ENCODE data around the gene FAF1.
A peak's percentile ranks its signal among the peaks of the same experiment; 100 is the strongest.
"Not testable (repeated sequence)": the region's sequence is repeated elsewhere in the genome, so short reads cannot be mapped to it uniquely, and the experiment has no call there.

FAF1 gene

DNA sequence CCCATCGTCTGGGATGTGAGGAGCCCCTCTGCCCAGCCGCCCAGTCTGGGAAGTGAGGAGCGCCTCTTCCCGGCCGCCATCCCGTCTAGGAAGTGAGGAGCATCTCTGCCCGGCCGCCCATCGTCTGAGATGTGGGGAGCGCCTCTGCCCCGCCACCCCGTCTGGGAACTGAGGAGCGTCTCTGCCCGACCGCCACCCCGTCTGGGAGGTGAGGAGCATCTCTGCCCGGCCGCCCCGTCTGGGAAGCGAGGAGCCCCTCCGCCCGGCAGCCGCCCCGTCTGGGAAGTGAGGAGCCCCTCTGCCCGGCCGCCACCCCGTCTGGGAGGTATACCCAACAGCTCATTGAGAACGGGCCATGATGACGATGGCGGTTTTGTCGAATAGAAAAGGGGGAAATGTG lies 7.5 kb downstream of the FAF1 start:
- not testable (repeated sequence) for FAIRE-seq

DNA sequence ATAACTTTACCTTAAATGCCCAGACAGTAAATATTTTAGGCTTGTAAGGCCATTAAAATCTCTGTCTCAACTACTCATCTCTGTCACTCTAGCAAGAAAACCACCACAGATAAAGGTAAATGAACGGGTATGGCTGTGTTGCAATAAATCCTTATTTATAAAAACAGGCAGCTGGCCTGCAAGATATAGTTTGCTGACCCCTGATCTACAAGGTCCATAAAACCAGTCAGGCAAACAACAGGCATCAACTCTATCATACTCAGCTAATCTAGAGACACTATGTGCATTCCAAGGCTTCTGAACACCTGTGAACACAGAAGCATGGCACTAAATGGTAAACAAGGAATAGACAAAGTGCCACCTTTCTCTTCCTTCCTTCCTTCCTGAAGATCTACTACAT lies 9.7 kb downstream of the FAF1 start:
- no peak for FAIRE-seq

DNA sequence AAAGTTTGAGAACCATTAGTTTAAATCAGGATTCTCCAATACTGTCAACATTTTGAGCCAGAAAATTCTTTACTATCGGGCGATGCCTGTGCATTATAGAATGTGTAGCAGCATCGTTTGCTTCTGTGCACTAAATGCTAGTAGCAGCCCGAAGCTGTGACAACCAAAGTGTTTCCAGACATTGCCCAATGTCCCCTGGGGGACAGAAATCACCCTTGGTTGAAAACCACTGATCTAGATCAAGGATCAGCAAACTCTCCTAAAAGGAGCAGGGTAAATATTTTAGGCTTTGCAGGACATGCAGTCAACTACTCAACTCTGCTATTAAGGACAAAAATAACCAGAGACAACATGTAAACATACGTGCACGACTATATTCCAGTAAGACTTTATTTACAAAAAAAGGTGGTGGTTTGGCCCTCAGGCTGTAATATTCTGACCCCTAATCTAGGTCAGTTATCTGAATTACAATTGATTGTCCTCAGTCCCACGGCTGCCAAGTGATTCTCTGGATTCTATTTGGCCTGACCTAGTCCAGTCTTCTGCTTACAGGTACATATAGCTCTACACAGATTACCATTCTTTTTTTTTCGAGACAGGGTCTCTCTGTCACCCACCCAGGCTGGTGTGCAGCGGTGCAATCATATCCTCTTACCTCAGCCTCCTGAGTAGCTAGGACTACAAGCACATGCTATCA lies 10.6 kb downstream of the FAF1 start:
- no peak for FAIRE-seq

DNA sequence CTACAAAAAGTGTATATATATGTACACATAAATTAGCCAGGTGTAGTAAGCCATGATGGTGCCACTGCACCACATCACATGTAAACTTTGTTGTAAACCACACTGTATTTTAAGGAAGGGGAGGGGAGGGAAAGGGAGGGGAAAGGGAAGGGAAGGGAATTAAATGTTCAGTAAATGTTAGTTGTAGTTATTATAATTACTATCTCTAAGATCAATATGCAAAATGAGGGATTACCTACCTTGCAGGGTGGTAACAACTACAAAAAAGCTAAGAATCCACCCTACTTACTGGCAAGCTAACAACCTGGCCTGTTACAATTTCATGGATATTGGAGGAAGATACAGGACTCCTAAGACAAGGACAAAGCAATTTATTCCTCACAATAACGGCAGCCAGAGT lies 17.7 kb downstream of the FAF1 start:
- FAIRE-seq, result no peak

DNA sequence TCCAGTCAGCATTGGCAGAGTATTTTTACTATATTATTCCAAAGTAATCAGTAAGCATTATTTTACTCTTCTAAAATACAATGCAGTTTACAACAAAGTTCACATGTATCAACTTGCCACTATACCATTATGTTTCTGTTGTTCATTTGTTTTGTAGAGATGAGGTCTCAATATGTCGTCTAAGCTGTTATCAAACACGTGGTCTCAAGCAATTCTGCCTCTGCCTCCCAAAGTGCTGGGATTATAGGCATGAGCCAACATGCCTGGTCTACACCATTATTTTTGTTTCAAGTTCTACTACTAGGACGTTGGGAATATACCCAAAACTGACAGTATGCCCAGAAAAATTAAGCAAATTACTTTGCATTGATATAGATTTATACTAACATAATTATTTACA lies 19.8 kb downstream of the FAF1 start:
- FAIRE-seq, result no peak

DNA sequence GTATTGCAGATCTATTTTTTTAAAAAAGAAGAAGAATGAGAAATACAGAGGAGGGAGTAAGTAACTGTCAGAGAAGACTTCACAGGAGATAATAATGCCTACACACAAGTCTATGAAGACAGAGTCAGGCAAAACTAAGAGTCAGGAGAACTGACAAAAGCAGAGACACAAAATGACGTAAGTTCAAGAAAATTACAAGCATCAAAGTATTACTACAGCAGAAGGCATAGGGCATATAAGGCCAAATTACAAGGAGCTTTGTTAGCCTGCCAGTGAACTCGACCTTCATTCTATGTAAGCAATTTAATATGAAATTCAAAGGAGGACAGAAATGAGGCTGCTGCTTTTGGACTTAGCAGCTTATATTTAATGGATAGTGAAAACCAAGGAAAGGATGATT lies 23.7 kb downstream of the FAF1 start:
- FAIRE-seq, result no peak

DNA sequence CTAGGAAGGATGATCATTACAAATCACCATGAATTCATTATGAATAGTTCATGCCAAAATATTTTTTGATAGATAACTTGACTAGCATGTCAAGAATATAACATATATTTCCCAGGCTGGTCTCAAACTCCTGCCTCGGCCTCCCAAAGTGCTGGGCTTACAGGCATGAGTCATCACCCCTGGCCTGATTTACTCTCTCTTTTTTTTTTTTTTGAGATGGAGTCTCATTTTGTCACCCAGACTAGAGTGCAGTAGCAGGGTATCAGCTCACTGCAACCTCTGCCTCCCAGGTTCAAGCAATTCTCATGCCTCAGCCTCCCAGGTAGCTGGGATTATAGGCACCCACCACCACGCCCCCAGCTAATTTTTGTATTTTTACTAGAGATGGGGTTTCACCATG lies 24.8 kb downstream of the FAF1 start:
- FAIRE-seq, result not testable (repeated sequence)

DNA sequence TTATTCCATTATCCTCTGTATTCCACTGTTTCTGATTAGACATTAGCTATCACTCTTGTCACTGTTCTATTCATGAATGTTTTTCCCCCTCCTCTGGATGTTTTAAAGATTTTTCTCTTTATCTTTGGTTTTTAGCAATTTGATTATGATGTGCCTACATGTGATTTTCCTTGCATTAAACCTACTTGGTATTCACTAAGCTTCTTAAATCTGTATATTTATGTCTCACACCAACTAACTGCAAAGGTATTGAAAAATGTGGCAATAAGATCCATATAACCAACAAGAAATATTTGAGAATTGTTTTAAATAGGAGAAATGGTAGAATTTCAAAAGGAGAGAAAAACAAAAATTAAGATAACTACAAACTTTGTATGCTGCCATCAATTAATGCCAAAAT lies 25.2 kb downstream of the FAF1 start:
- FAIRE-seq, result no peak

GRCh38 chr1:50933770-50934169 lies 26.3 kb downstream of the FAF1 start:
- not testable (repeated sequence) for FAIRE-seq

DNA sequence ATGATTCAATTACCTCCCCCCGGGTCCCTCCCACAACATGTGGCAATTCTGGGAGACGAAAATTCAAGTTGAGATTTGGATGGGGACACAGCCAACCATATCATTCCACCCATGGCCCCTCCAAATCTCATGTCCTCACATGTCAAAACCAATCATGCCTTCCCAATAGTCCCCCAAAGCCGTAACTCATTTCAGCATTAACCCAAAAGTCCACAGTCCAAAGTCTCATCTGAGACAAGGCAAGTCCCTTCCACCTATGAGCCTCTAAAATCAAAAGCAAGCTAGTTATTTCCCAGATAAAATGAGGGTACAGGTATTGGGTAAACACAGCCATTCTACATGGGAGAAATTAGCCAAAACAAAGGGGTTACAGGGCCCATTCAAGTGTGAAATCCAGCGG lies 28.0 kb downstream of the FAF1 start:
- FAIRE-seq, result not testable (repeated sequence)

GRCh38 chr1:50930965-50931737 lies 28.9 kb downstream of the FAF1 start:
- FAIRE-seq, result no peak

GRCh38 chr1:50930193-50930592 lies 29.9 kb downstream of the FAF1 start:
- FAIRE-seq, result no peak

DNA sequence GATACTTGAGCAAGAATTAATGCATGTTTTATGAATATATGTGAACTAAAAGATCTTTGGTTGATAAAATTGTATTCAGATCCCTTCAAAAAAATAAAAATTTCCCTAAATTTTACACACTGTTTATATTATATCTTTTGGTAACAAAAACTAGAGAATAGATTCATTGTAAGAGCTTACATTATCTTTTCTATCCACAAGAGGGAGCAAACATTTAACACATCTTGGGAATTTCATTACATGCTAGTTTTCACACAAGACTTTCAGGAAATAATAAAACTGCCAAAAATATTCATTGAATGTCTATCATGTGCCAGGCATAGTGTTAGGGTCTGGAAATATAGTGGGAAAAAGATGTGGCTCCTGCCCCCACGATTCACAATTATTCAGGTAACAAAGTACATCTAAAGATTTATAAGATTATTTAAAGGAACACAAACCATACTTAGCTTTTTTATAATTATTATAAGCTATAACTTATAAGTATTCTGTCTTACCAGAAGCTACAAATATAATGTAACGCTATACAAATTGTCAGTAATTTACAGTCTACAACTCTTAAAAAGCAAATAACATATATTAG lies 30.6 kb downstream of the FAF1 start:
- peak; percentile 93 for FAIRE-seq

GRCh38 chr1:50923564-50923963 lies 36.5 kb downstream of the FAF1 start:
- FAIRE-seq, result no peak

- FAIRE-seq, result no peak
These were observed 39.0 kb downstream of the FAF1 start for GRCh38 chr1:50921029-50921428.

DNA sequence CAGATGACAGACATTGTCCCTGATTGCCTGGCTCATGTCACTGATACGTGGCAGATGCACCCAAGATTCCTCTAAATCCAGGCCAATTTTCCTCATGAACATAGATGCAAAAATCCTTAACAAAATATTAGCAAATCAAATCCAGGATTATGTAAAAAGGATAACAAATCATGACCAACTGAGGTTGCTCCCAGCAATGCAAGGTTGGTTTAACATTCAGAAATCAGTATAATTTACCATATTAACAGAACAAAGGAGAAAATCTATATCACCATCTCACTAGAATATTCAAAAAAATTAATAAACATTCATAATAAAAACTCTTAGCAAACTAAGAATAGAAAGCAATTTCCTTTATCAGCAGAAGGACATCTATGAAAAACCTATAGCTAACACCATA lies 39.7 kb downstream of the FAF1 start:
- no peak for FAIRE-seq

- FAIRE-seq, result no peak
These were observed 42.6 kb downstream of the FAF1 start for GRCh38 chr1:50917138-50918137.

DNA sequence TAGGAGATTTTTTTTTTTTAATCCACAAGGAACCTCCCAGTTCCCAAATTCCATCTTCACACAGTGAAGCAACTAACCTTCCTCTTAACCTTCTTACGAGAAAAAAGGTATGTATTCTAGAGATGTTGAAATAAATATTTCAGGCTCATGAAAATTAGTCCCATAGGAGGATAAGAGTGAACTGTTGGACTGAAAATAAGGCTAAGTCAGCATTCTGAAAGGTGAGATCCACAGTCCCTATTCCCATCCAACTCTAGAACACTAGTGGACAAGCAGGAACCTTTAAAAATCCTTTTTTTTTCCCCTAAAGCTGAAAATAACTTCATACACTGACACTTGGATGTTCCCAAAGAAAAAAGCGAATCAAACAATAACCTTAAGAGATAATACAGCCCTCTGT lies 44.4 kb downstream of the FAF1 start:
- no peak for FAIRE-seq

DNA sequence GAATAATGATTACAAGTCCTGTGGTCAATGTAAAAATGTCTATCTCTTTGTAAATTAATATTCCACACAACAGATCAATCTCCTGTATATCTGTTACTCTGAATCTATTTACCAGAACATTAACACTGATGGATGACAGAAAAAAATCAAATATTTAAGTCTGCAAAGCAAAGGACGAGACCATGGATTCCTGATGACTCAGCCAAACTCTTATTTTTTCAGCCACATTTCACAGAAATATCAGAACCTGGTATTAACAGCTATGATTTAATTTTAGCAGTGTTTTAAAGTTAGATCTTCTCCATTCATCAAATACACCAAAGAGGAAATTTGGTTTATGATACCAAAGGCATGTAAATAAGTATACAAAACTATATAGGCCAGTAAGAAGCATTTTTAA lies 46.1 kb downstream of the FAF1 start:
- FAIRE-seq, result no peak

DNA sequence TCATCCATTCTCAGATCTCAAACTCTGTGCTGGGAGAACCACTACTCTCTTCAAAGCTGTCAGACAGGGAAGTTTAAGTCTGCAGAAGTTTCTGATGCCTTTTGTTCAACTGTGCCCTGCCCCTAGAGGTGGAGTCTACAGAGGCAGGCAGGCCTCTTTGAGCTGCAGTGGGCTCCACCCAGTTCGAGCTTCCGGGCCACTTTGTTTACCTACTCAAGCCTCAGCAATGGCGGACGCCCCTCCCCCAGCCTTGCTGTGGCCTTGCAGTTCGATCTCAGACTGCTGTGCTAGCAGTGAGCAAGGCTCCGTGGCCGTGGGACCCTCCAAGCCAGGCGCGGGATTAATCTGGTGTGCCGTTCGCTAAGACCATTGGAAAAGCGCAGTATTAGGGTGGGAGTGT lies 49.7 kb downstream of the FAF1 start:
- not testable (repeated sequence) for FAIRE-seq

GRCh38 chr1:50907610-50908009 lies 52.5 kb downstream of the FAF1 start:
- not testable (repeated sequence) for FAIRE-seq

DNA sequence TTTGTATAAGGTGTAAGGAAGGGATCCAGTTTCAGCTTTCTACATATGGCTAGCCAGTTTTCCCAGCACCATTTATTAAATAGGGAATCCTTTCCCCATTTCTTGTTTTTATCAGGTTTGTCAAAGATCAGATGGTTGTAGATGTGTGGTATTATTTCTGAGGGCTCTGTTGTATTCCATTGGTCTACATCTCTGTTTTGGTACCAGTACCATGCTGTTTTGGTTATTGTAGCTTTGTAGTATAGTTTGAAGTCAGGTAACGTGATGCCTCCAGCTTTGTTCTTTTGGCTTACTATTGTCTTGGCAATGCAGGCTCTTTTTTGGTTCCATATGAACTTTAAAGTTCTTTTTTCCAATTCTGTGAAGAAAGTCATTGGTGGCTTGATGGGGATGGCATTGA lies 54.0 kb downstream of the FAF1 start:
- not testable (repeated sequence) for FAIRE-seq

DNA sequence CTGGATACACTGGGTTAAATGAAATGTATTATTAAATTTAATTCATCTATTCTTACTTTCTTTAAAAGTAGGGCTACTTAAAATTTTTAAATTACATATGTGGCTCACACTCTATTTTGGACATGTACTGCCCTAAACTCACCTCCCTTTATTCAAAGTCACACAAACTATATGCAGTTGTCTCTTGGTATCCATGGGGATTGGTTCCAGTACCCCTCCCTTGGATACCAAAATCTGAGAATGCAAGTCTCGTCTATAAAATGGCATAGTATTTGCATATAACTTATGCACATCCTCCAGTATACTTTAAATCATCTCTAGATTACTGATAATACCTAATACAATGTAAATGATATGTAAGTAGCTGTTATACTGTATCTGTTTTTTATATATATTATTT lies 57.6 kb downstream of the FAF1 start:
- FAIRE-seq, result no peak
